Smooth muscle cell (in vitro differentiated cells): Measurements from ENCODE around the gene CKAP4. TPM values are rescaled to one million over a fixed set of nuclear protein-coding genes. Genes with fewer than 3 reads are reported as not detected.

Experiments
- DNase-seq: peaks from one replicate; lab custom pipeline; 2025; ENCODE audit not compliant: unreplicated experiment; lab: John Stamatoyannopoulos, UW
- H2AFZ ChIP-seq: fragments of 200-600 bp; sonication (generic); 2 replicates; pipeline ENCODE4 v1.6.0; 2016; ENCODE audit warnings: antibody characterized with exemption, low read depth, mild to moderate bottlenecking
- H3F3A ChIP-seq: fragments of 200-600 bp; sonication (generic); 2 replicates; pipeline ENCODE4 v1.6.0; 2017; ENCODE audit warnings: antibody characterized with exemption, low read depth
- H3K27ac ChIP-seq: fragments of 200-600 bp; sonication (generic); 2 replicates; pipeline ENCODE4 v1.5.1; 2016; ENCODE audit warnings: low read depth, mild to moderate bottlenecking
- H3K27me3 ChIP-seq: fragments of 200-600 bp; sonication (generic); 2 replicates; pipeline ENCODE4 v1.6.1; 2016; ENCODE audit warnings: low read depth, mild to moderate bottlenecking
- H3K36me3 ChIP-seq: fragments of 200-600 bp; sonication (generic); 2 replicates; pipeline ENCODE4 v1.5.1; 2016; ENCODE audit warnings: low read depth
- H3K4me1 ChIP-seq: fragments of 200-600 bp; sonication (generic); 2 replicates; pipeline ENCODE4 v1.5.1; 2016; ENCODE audit warnings: low read depth
- H3K4me2 ChIP-seq: fragments of 200-600 bp; sonication (generic); 2 replicates; pipeline ENCODE4 v1.6.0; 2016; ENCODE audit warnings: mild to moderate bottlenecking
- H3K4me3 ChIP-seq: fragments of 200-600 bp; sonication (generic); 2 replicates; pipeline ENCODE4 v1.5.1; 2016; ENCODE audit warnings: mild to moderate bottlenecking
- H3K79me2 ChIP-seq: fragments of 200-600 bp; sonication (generic); 2 replicates; pipeline ENCODE4 v1.6.0; 2016; ENCODE audit warnings: low read depth, mild to moderate bottlenecking
- H3K9ac ChIP-seq: fragments of 200-600 bp; sonication (generic); 2 replicates; pipeline ENCODE4 v1.6.0; 2016; ENCODE audit warnings: low read depth
- H3K9me3 ChIP-seq: fragments of 200-600 bp; sonication (generic); replicated peaks from 2 replicates; pipeline ENCODE4 v1.5.1; 2016; ENCODE audit warnings: low read depth
- H4K20me1 ChIP-seq: fragments of 200-600 bp; sonication (generic); 2 replicates; pipeline ENCODE4 v1.6.0; 2016; ENCODE audit warnings: low read depth
- WGBS: methylation state at CpG from one replicate; pipeline ENCODE4 v1.1.7; 2016; ENCODE audit warnings: low lambda C conversion rate; 5-methylcytosine and 5-hydroxymethylcytosine counted together
- polyA plus RNA-seq: library from polyadenylated mRNA; unstranded; fragments of >200 nt; fragmentation: Nextera tagmentation; extraction: Ambion mirVana; gene quantifications from 2 replicates; pipeline ENCODE4 v1.2.1, GENCODE V29; 2016
- total RNA-seq: library from RNA; depleted of rRNA; stranded (reverse); fragments of >200 nt; gene quantifications from 2 replicates; pipeline ENCODE4 v1.2.3, GENCODE V29; 2014
- TF ChIP-seq, protein P1 (sequence below): fragments of 200-600 bp; sonication (generic); IDR thresholded peaks from 2 replicates; pipeline ENCODE4 v1.5.1; 2017; ENCODE audit warnings: borderline replicate concordance, mild to moderate bottlenecking, antibody characterized with exemption; ENCODE audit not compliant: insufficient read depth, poor library complexity, severe bottlenecking

CKAP4 gene
- total and polyA plus RNA-seq, 2 experiments from 2014 or later: 241 to 486 TPM

DNA sequence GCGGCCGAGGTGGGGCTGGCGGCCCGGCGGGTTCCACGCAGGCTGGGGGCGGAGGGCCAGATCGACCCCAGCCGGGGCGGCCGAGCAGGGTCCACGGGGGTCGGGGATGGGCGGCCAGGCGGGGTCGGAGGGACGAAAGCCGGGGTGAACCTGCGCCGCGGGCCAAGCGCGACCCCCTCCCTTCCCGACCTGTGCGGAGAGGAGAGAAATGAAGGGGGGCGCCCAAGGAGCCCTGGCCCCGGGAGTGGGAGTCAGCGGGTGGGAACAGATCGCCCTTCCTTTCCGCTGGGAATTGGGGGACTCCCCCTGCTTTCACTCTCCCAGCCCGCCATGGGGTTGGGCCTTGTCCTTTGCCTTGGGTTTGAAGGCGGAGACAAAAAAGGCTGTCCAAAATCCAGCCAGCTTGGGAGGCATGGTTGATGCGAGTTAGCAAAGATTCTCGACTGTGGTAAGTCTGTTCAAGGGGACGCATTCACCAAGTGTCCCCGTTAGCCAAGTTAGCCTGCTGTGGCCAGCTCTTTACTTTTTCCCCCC is 559 bp upstream of the CKAP4 start:
- no peaks in the 10 kb centered on the region for H3K9me3 ChIP-seq
- H4K20me1 ChIP-seq: peaks cover 34% of the 10 kb centered on the region
- peak overlapping the region; percentile 94 for H3K9ac ChIP-seq
- H3K36me3 ChIP-seq: no peaks in the 10 kb centered on the region
- peak overlapping the region; percentile 96 for H3K4me2 ChIP-seq
- peaks cover 40% of the 10 kb centered on the region for H3K79me2 ChIP-seq
- DNase-seq: peak; percentile 78
- peak overlapping the region; percentile 13 for H2AFZ ChIP-seq
- peaks cover 19% of the 10 kb centered on the region for H3F3A ChIP-seq
- 2% methylated on average over 14 of the region's 36 CpGs for WGBS
- TF ChIP-seq, protein P1, sequence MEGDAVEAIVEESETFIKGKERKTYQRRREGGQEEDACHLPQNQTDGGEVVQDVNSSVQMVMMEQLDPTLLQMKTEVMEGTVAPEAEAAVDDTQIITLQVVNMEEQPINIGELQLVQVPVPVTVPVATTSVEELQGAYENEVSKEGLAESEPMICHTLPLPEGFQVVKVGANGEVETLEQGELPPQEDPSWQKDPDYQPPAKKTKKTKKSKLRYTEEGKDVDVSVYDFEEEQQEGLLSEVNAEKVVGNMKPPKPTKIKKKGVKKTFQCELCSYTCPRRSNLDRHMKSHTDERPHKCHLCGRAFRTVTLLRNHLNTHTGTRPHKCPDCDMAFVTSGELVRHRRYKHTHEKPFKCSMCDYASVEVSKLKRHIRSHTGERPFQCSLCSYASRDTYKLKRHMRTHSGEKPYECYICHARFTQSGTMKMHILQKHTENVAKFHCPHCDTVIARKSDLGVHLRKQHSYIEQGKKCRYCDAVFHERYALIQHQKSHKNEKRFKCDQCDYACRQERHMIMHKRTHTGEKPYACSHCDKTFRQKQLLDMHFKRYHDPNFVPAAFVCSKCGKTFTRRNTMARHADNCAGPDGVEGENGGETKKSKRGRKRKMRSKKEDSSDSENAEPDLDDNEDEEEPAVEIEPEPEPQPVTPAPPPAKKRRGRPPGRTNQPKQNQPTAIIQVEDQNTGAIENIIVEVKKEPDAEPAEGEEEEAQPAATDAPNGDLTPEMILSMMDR: no peak
- no peaks in the 10 kb centered on the region for H3K27me3 ChIP-seq
- peak overlapping the region; percentile 87 for H3K4me3 ChIP-seq
- peaks cover 12% of the 10 kb centered on the region for H3K4me1 ChIP-seq
- H3K27ac ChIP-seq: peak overlapping the region; percentile 89

GRCh38 chr12:106246891-106247673 is 738 bp downstream of the CKAP4 start:
- no peak overlapping the region for H2AFZ ChIP-seq
- peak overlapping the region; percentile 87 for H3K4me3 ChIP-seq
- H3K4me1 ChIP-seq: peaks cover 12% of the 10 kb centered on the region
- peaks cover 18% of the 10 kb centered on the region for H3F3A ChIP-seq
- 1% methylated on average over 41 of the region's 71 CpGs for WGBS
- peak overlapping the region; percentile 96 for H3K4me2 ChIP-seq
- no peaks in the 10 kb centered on the region for H3K27me3 ChIP-seq
- peak overlapping the region; percentile 90 for H3K9ac ChIP-seq
- peak overlapping the region; percentile 89 for H3K27ac ChIP-seq
- TF ChIP-seq, protein P1: no peak
- peaks cover 47% of the 10 kb centered on the region for H4K20me1 ChIP-seq
- peak; percentile 29 for DNase-seq
- H3K36me3 ChIP-seq: no peaks in the 10 kb centered on the region
- H3K9me3 ChIP-seq: no peaks in the 10 kb centered on the region
- peaks cover 53% of the 10 kb centered on the region for H3K79me2 ChIP-seq

- Histone ChIP-seq H3K4me1 (peaks cover 12% of the 10 kb centered on the region), H3K27ac (peak overlapping the region; percentile 89), H2AFZ (no peak overlapping the region), H3K9me3 (no peaks in the 10 kb centered on the region), H3K27me3 (no peaks in the 10 kb centered on the region), H3K36me3 (no peaks in the 10 kb centered on the region), H3K4me2 (peak overlapping the region; percentile 96), H3F3A (peaks cover 8% of the 10 kb centered on the region), H3K9ac (peak overlapping the region; percentile 11), H4K20me1 (peaks cover 58% of the 10 kb centered on the region), H3K4me3 (peak overlapping the region; percentile 87), H3K79me2 (peaks cover 58% of the 10 kb centered on the region)
- TF ChIP-seq, protein P1: no peak
- DNase-seq: no peak
- WGBS: 51% methylated on average over 12 of the region's 12 CpGs
Observed at GRCh38 chr12:106245767-106246166, 2.1 kb downstream of the CKAP4 start.
